Activated naive CD8-positive, alpha-beta T cell (primary cell): ENCODE results near the gene ZNF582.

Source experiments
- H3K27ac Mint-ChIP-seq: one replicate; pipeline ENCODE4 v1.8.0; 2021; ENCODE audit warnings: mixed read lengths
- H3K27me3 Mint-ChIP-seq: one replicate; pipeline ENCODE4 v1.8.0; 2021; ENCODE audit warnings: mixed read lengths
- H3K36me3 Mint-ChIP-seq: one replicate; pipeline ENCODE4 v1.8.0; 2021; ENCODE audit warnings: mixed read lengths
- H3K4me1 Mint-ChIP-seq: one replicate; pipeline ENCODE4 v1.8.0; 2021; ENCODE audit warnings: low read depth, mixed read lengths
- H3K4me3 Mint-ChIP-seq: one replicate; pipeline ENCODE4 v1.8.0; 2021; ENCODE audit warnings: mild to moderate bottlenecking, mixed read lengths
- H3K9me3 Mint-ChIP-seq: one replicate; pipeline ENCODE4 v1.8.0; 2021; ENCODE audit warnings: low read depth, mixed read lengths

ZNF582 gene

DNA sequence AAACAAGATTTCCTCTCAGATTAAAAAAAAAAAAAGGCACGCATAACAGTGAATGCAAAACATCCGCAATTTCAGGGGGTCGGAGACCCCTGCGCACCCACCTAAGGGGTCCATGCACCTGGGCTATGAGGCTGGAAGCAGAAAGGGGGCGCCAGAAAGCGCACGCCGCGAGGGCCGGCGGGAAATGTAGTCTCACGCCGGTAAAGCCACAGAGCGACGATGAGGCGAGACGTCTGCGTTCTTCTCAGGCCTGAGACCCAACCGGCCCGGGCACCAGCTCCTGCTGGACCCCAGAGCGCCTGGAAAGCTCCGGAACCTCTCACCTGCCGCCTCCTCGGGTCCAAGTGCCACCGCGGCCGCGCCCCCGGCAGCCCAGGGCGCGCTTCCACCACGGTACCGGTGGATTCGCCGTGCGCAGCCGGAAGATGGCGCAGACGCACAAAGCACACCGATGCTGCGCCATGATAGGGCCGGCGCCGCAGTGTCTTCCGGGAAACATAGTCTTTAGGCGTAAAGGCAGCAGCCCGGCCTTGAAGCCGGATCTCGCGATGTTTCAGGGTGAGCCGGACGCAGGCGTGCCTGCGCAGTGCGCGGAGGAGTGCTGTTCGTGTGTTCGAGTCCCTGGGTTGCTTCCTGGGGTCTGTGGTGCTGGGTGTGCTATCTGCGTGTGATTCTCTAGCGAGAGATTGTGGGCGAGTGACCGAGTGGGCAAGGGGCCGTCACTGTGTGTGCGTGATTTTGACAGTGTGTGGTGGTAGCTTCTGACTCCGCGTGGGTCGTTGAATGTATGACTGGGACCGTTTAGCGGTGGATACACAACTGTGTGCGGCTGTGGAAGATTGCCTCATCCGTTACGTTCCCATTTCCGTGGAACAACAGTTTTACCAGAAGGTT lies at the start of gene ZNF582:
TSS of gene ZNF582 (minus strand) at position 416 of the 894 bp plus-strand sequence. CDS start 1,782 bp downstream, outside the sequence.
- H3K9me3 Mint-ChIP-seq: peaks cover 16% of the 10 kb centered on the region
- H3K27me3 Mint-ChIP-seq: no peaks in the 10 kb centered on the region
- peaks cover 12% of the 10 kb centered on the region for H3K4me1 Mint-ChIP-seq
- H3K4me3 Mint-ChIP-seq: peak within 1 kb of the TSS; percentile 94
- H3K36me3 Mint-ChIP-seq: peaks cover 57% of the 10 kb centered on the region
- peak within 1 kb of the TSS; percentile 98 for H3K27ac Mint-ChIP-seq

- no peak overlapping the region for H3K27ac Mint-ChIP-seq
- H3K27me3 Mint-ChIP-seq: no peaks in the 10 kb centered on the region
- no peak overlapping the region for H3K4me3 Mint-ChIP-seq
- peaks cover 34% of the 10 kb centered on the region for H3K36me3 Mint-ChIP-seq
- peaks cover 32% of the 10 kb centered on the region for H3K9me3 Mint-ChIP-seq
- H3K4me1 Mint-ChIP-seq: no peaks in the 10 kb centered on the region
Observed at GRCh38 chr19:56441206-56441792, 48.0 kb upstream of the ZNF582 start.

GRCh38 chr19:56423985-56424353 lies 30.6 kb upstream of the ZNF582 start:
- Mint-ChIP-seq H3K27me3 (no peaks in the 10 kb centered on the region), H3K27ac (no peak overlapping the region), H3K4me1 (no peaks in the 10 kb centered on the region), H3K36me3 (peaks cover 57% of the 10 kb centered on the region), H3K9me3 (peaks cover 48% of the 10 kb centered on the region), H3K4me3 (no peak overlapping the region)

DNA sequence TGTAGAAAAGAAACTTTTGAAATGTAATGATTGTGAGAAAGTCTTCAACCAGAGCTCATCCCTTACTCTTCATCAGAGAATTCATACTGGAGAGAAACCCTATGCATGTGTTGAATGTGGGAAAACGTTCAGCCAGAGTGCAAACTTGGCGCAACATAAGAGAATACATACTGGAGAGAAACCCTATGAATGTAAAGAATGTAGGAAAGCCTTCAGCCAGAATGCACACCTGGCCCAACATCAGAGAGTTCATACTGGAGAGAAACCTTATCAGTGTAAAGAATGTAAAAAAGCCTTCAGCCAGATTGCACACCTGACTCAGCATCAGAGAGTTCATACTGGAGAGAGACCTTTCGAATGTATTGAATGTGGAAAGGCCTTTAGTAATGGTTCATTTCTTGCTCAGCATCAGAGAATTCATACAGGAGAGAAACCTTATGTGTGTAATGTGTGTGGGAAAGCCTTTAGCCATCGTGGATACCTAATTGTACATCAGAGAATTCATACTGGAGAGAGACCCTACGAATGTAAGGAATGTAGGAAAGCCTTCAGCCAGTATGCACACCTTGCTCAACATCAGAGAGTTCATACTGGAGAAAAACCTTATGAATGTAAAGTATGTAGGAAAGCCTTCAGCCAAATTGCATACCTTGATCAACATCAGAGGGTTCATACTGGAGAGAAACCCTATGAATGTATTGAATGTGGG lies 30.1 kb upstream of the ZNF582 start:
- Mint-ChIP-seq H3K27ac (no peak overlapping the region), H3K27me3 (no peaks in the 10 kb centered on the region), H3K4me3 (no peak overlapping the region), H3K36me3 (peaks cover 61% of the 10 kb centered on the region), H3K9me3 (peaks cover 53% of the 10 kb centered on the region), H3K4me1 (no peaks in the 10 kb centered on the region)

DNA sequence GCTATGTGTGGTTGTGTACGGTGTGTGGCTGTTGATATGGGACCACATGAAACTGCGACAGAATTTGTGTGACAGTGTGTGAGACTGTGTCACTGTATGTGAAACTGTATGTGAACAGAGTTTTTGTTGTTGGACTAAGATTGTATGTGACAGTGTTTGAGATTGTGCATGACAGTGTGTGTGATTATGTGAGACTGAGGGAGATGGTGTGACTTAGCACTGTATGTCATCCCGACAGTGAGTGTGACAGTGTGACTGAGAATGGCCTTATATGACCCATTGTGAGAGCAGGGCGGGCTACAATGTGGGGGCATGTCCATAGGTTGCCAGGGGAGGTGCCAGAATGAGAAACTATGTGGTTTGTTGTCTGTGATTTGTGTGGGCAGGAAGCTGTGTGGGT lies 11.7 kb upstream of the ZNF582 start:
- H3K4me1 Mint-ChIP-seq: peaks cover 35% of the 10 kb centered on the region
- peak overlapping the region; percentile 100 for H3K27ac Mint-ChIP-seq
- peaks cover 58% of the 10 kb centered on the region for H3K36me3 Mint-ChIP-seq
- H3K27me3 Mint-ChIP-seq: no peaks in the 10 kb centered on the region
- H3K4me3 Mint-ChIP-seq: peak overlapping the region; percentile 97
- H3K9me3 Mint-ChIP-seq: peaks cover 42% of the 10 kb centered on the region

- Mint-ChIP-seq H3K9me3 (peaks cover 41% of the 10 kb centered on the region), H3K4me1 (peaks cover 35% of the 10 kb centered on the region), H3K27me3 (no peaks in the 10 kb centered on the region)
Observed at GRCh38 chr19:56404705-56405056, 11.3 kb upstream of the ZNF582 start.

DNA sequence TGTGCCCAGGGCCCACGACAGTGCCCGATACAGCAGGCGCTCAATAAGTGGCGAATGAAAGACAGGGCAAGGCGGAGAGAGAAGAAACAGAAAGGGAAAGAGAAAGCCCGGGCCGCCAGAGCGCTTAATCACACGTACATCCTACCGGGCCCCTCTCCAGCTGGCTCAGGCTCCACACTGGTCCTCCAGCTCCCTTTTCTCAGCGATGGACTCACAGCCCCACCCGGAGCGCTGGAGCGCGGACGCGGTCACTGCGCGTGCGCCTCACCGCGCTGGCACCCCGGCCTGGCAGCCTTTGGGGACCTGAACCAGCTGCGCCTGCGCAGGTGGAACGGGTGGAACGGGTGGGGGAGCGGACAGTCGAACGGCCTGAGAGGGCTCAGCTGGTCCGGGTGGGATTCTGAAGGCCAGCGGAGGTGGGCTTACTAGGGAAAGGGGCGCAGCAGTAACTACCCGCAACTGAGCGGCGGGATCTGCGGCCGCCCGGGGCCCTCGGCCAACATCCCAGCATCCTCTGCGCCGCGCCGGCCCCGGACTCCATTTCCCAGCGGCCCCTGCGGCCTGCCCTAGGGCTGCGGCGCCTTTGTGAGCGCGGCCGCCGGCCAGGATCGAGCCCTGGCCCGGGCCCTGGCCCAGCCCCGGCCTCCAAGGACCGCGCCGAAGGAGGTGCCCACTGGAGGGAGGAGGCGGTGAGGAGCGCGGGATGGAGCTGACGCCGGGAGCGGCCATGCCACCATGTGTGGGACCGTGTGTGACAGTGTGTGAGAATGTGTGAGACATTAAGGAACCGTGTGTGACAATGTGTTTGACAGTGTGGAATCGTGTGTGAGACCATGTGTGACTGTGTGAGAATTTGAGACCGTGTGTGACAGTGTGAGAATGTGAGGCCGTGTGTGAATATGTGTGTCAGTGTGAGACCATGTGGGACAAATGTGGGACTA lies 10.7 kb upstream of the ZNF582 start, which contains the start of gene ZNF583:
TSS of gene ZNF583 (plus strand) at position 569 of the 941 bp plus-strand sequence. CDS start 2,783 bp downstream, outside the sequence.
- Mint-ChIP-seq H3K36me3 (peaks cover 59% of the 10 kb centered on the region), H3K9me3 (peaks cover 45% of the 10 kb centered on the region), H3K4me3 (peak within 1 kb of the TSS; percentile 97)

More at GRCh38 chr19:56404705-56405056, 11.3 kb upstream of the ZNF582 start:
- H3K4me3 Mint-ChIP-seq: peak overlapping the region; percentile 97
- H3K36me3 Mint-ChIP-seq: peaks cover 55% of the 10 kb centered on the region
- peak overlapping the region; percentile 100 for H3K27ac Mint-ChIP-seq

GRCh38 chr19:56403261-56403660 lies 9.9 kb upstream of the ZNF582 start:
- Mint-ChIP-seq H3K4me3 (peak overlapping the region; percentile 97), H3K27ac (peak overlapping the region; percentile 100), H3K9me3 (peaks cover 39% of the 10 kb centered on the region), H3K36me3 (peaks cover 58% of the 10 kb centered on the region), H3K4me1 (peaks cover 35% of the 10 kb centered on the region), H3K27me3 (no peaks in the 10 kb centered on the region)

More for the DNA sequence above, 10.7 kb upstream of the ZNF582 start, which contains the start of gene ZNF583:
- Mint-ChIP-seq H3K27ac (peak within 1 kb of the TSS; percentile 100), H3K27me3 (no peaks in the 10 kb centered on the region), H3K4me1 (peaks cover 35% of the 10 kb centered on the region)

- Mint-ChIP-seq H3K4me3 (no peak overlapping the region), H3K27me3 (no peaks in the 10 kb centered on the region), H3K9me3 (peaks cover 34% of the 10 kb centered on the region), H3K27ac (no peak overlapping the region), H3K4me1 (peaks cover 27% of the 10 kb centered on the region), H3K36me3 (peaks cover 55% of the 10 kb centered on the region)
Observed at GRCh38 chr19:56400485-56400884, 7.2 kb upstream of the ZNF582 start.

GRCh38 chr19:56398809-56399208 lies 5.5 kb upstream of the ZNF582 start:
- no peak overlapping the region for H3K27ac Mint-ChIP-seq
- no peaks in the 10 kb centered on the region for H3K27me3 Mint-ChIP-seq
- peaks cover 25% of the 10 kb centered on the region for H3K9me3 Mint-ChIP-seq
- no peak overlapping the region for H3K4me3 Mint-ChIP-seq
- H3K4me1 Mint-ChIP-seq: peaks cover 15% of the 10 kb centered on the region
- peaks cover 49% of the 10 kb centered on the region for H3K36me3 Mint-ChIP-seq

DNA sequence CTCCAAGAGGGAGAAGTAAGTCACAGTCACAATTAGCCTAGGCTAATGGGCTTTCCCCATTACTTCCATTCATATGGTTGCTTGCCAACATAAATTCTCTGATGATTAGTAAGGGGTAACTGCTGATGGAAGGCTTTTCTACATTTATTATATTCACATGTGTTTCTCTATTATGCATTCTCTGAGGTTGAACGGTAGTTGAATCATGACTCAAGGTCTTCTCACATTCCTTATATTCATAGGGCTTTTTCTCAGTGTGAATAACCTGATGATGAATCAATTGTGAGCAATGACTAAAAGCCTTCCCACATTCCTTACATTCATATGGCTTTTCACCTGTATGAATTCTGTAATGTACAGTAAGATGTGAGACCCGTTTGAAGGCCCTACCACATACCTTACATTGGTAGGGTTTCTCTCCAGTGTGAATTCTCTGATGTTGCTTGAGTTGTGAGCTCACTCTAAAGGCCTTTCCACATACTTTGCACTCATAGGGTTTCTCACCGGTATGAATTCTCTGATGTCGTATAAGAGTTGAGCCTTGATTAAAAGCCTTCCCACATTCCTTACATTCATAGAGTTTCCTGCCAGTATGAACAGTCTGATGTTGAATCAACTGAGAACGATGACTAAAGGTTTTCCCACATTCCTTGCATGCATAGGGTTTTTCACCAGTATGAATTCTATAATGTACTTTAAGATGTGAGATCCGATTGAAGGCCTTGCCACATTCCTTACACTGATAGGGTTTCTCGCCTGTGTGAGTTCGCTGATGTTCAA lies 9.3 kb downstream of the ZNF582 start:
- peaks cover 5% of the 10 kb centered on the region for H3K4me1 Mint-ChIP-seq
- H3K9me3 Mint-ChIP-seq: peaks cover 35% of the 10 kb centered on the region
- no peak overlapping the region for H3K27ac Mint-ChIP-seq
- no peak overlapping the region for H3K4me3 Mint-ChIP-seq
- no peaks in the 10 kb centered on the region for H3K27me3 Mint-ChIP-seq
- peaks cover 67% of the 10 kb centered on the region for H3K36me3 Mint-ChIP-seq

DNA sequence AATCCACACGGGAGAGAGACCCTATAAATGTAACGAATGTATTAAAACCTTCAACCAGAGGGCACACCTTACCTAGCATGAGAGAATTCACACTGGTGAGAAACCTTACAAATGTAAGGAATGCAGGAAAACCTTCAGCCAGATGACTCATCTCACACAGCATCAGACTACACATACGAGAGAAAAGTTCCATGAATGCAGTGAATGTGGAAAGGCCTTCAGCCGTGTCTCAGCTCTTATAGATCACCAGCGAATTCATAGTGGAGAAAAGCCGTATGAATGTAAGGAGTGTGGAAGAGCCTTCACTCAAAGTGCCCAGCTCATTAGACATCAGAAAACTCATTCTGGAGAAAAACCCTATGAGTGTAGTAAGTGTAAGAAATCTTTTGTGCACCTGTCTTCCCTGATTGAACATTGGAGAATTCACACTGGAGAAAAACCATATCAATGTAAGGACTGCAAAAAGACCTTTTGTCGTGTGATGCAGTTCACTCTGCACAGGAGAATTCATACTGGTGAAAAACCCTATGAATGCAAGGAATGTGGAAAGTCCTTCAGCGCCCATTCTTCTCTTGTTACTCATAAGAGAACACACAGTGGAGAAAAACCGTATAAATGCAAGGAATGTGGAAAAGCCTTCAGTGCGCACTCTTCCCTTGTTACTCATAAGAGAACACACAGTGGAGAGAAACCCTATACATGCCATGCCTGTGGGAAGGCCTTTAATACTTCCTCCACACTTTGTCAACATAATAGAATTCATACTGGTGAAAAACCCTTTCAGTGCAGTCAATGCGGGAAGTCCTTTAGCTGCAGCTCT lies 16.0 kb downstream of the ZNF582 start:
- peaks cover 6% of the 10 kb centered on the region for H3K4me1 Mint-ChIP-seq
- H3K27me3 Mint-ChIP-seq: no peaks in the 10 kb centered on the region
- H3K9me3 Mint-ChIP-seq: peaks cover 46% of the 10 kb centered on the region
- no peak overlapping the region for H3K27ac Mint-ChIP-seq
- H3K36me3 Mint-ChIP-seq: peaks cover 68% of the 10 kb centered on the region
- no peak overlapping the region for H3K4me3 Mint-ChIP-seq

GRCh38 chr19:56372281-56372680 lies 21.1 kb downstream of the ZNF582 start:
- Mint-ChIP-seq H3K27me3 (no peaks in the 10 kb centered on the region), H3K4me3 (no peak overlapping the region), H3K36me3 (peaks cover 77% of the 10 kb centered on the region), H3K27ac (no peak overlapping the region), H3K4me1 (peaks cover 29% of the 10 kb centered on the region), H3K9me3 (peaks cover 33% of the 10 kb centered on the region)
